ENCODE measurements around the gene PSMD14. TPM values are rescaled to one million over a fixed set of nuclear protein-coding genes. Genes with fewer than 3 reads are reported as not detected.

Gene PSMD14
- total and polyA plus RNA-seq, 2 of the 13 experiments (the other 11 are each of a cell fraction or from before 2014, with no cell fraction given): 60.6 to 149 TPM

GRCh38 chr2:161321944-161322648, 13.9 kb downstream of the PSMD14 start:
- Histone ChIP-seq H2AFZ (ENCODE audit: low read length) (no peak overlapping the region), H3K9ac (ENCODE audit: insufficient read depth, low read depth, low read length) (no peak overlapping the region), H3K27ac (ENCODE audit: extremely low read length, insufficient read depth, low read length) (no peak overlapping the region), H3K9me3 (ENCODE audit: low read length) (no peaks in the 10 kb centered on the region), H3K27me3 (ENCODE audit: control insufficient read depth in 1 of 2, insufficient read depth in 2 of 2, low read length in 2 of 2) (no peaks in the 10 kb centered on the region), H3K4me3 (replicated peaks in 1 of 3; ENCODE audit: insufficient read depth in 1 of 3, low read depth in 2 of 3, low read length in 3 of 3) (no peak overlapping the region), H4K20me1 (ENCODE audit: insufficient read depth, low read length) (no peaks in the 10 kb centered on the region), H3K79me2 (ENCODE audit: insufficient read depth, low read length) (peaks cover 49% of the 10 kb centered on the region), H3K4me2 (ENCODE audit: low read depth, low read length) (no peak overlapping the region), H3K4me1 (ENCODE audit: insufficient read depth, low read length) (no peaks in the 10 kb centered on the region), H3K36me3 (replicated peaks in 1 of 2; ENCODE audit: control insufficient read depth in 1 of 2, insufficient read depth in 2 of 2, low read length in 2 of 2) (peaks cover 2 to 52% of the 10 kb centered on the region in 2 experiments; a peak in 4 of 5 replicates)
- in situ Hi-C loops (cut with HindIII; ENCODE audit: extremely low pct_ligation_motif_present, low pct_unique_long_range_greater_than_20kb): no loop called here
- 98% methylated on average over 6 of the region's 6 CpGs for WGBS (ENCODE audit: low lambda C conversion rate)
- intact Hi-C loops (cut with micrococcal nuclease; ENCODE audit: unreplicated experiment): no loop called here
- FAIRE-seq (no peak), DNase-seq (ENCODE audit: low spot score) (no peak), ATAC-seq (no peak)
- CTCF ChIA-PET (ENCODE audit: low intra/inter-chr PET ratio, low total read pairs): no interaction called here
- TF ChIP-seq CEBPG (CRISPR knock-in tag; IDR thresholded peaks at IDR 0.05) (peak; percentile 60), CEBPB (IDR thresholded peaks at IDR 0.05; ENCODE audit: borderline replicate concordance, low read depth, low read length) (peak; percentile 93), REST (IDR thresholded peaks at IDR 0.05; ENCODE audit: borderline replicate concordance in 1 of 2, low read depth in 1 of 2, low read length in 2 of 2) (no peak)
- POLR2A ChIA-PET: no interaction called here
- no TSS peak for BruUV-seq (replicated peaks)

GRCh38 chr2:161324876-161325275, 16.7 kb downstream of the PSMD14 start:
- no TSS peak for BruUV-seq (replicated peaks)
- in situ Hi-C loops (cut with HindIII; ENCODE audit: extremely low pct_ligation_motif_present, low pct_unique_long_range_greater_than_20kb): no loop called here
- Histone ChIP-seq H4K20me1 (ENCODE audit: insufficient read depth, low read length) (no peaks in the 10 kb centered on the region), H3K4me2 (ENCODE audit: low read depth, low read length) (no peak overlapping the region), H3K79me2 (ENCODE audit: insufficient read depth, low read length) (peaks cover 36% of the 10 kb centered on the region), H3K27me3 (ENCODE audit: control insufficient read depth in 1 of 2, insufficient read depth in 2 of 2, low read length in 2 of 2) (no peaks in the 10 kb centered on the region), H3K9ac (ENCODE audit: insufficient read depth, low read depth, low read length) (no peak overlapping the region), H3K27ac (ENCODE audit: extremely low read length, insufficient read depth, low read length) (no peak overlapping the region), H3K9me3 (ENCODE audit: low read length) (no peaks in the 10 kb centered on the region), H3K36me3 (replicated peaks in 1 of 2; ENCODE audit: control insufficient read depth in 1 of 2, insufficient read depth in 2 of 2, low read length in 2 of 2) (peaks cover 2 to 52% of the 10 kb centered on the region in 2 experiments), H3K4me1 (ENCODE audit: insufficient read depth, low read length) (no peaks in the 10 kb centered on the region), H3K4me3 (replicated peaks in 1 of 3; ENCODE audit: insufficient read depth in 1 of 3, low read depth in 2 of 3, low read length in 3 of 3) (no peak overlapping the region), H2AFZ (ENCODE audit: low read length) (no peak overlapping the region)
- ChIA-PET CTCF (ENCODE audit: low intra/inter-chr PET ratio, low total read pairs) (no interaction called here), POLR2A (no interaction called here)
- FAIRE-seq (no peak), DNase-seq (ENCODE audit: low spot score) (no peak), ATAC-seq (no peak)
- no peak for TF ChIP-seq MIER3 (CRISPR knock-in tag; IDR thresholded peaks at IDR 0.05; ENCODE audit: borderline replicate concordance)
- no peak for TF ChIP-seq TBX2 (CRISPR knock-in tag; IDR thresholded peaks at IDR 0.05; ENCODE audit: borderline replicate concordance)
- no peak for TF ChIP-seq FOXA1 (IDR thresholded peaks at IDR 0.05)
- TF ChIP-seq FOXA1 (CRISPR knock-in tag; IDR thresholded peaks at IDR 0.05): no peak
- no peak for TF ChIP-seq ZNF34 (CRISPR knock-in tag; IDR thresholded peaks at IDR 0.05; ENCODE audit: borderline replicate concordance)
- no peak for TF ChIP-seq SP5 (CRISPR knock-in tag; IDR thresholded peaks at IDR 0.05; ENCODE audit: borderline replicate concordance, low read depth)
- TF ChIP-seq KLF11 (CRISPR knock-in tag; IDR thresholded peaks at IDR 0.05): no peak
- TF ChIP-seq ZNF644 (CRISPR knock-in tag; IDR thresholded peaks at IDR 0.05; ENCODE audit: low read depth): no peak
- no peak for TF ChIP-seq ZNF546 (CRISPR knock-in tag; conservative IDR thresholded peaks at IDR 0.05)
- no peak for TF ChIP-seq ZNF24 (IDR thresholded peaks at IDR 0.05)
- TF ChIP-seq U2AF2 (IDR thresholded peaks at IDR 0.05; ENCODE audit: low read depth, low read length): no peak
- no peak for TF ChIP-seq EP300 (IDR thresholded peaks at IDR 0.05; ENCODE audit: low read depth in 2 of 2, low read length in 2 of 2)
- no peak for TF ChIP-seq EP300 (CRISPR knock-in tag; IDR thresholded peaks at IDR 0.05; ENCODE audit: borderline replicate concordance)
- intact Hi-C loops (cut with micrococcal nuclease; ENCODE audit: unreplicated experiment): no loop called here

All from HepG2 (cell line).